HG03196 (cell line): ENCODE measurements around the gene CARD14.
"Not testable (repeated sequence)": the region's sequence is repeated elsewhere in the genome, so short reads cannot be mapped to it uniquely, and the experiment has no call there.

ENCODE experiments used
- ATAC-seq: cut with Tn5 transposase; IDR thresholded peaks from one replicate; pipeline ENCODE4 v1.9.1; 2021; ENCODE audit not compliant: unreplicated experiment

The CARD14 gene

DNA sequence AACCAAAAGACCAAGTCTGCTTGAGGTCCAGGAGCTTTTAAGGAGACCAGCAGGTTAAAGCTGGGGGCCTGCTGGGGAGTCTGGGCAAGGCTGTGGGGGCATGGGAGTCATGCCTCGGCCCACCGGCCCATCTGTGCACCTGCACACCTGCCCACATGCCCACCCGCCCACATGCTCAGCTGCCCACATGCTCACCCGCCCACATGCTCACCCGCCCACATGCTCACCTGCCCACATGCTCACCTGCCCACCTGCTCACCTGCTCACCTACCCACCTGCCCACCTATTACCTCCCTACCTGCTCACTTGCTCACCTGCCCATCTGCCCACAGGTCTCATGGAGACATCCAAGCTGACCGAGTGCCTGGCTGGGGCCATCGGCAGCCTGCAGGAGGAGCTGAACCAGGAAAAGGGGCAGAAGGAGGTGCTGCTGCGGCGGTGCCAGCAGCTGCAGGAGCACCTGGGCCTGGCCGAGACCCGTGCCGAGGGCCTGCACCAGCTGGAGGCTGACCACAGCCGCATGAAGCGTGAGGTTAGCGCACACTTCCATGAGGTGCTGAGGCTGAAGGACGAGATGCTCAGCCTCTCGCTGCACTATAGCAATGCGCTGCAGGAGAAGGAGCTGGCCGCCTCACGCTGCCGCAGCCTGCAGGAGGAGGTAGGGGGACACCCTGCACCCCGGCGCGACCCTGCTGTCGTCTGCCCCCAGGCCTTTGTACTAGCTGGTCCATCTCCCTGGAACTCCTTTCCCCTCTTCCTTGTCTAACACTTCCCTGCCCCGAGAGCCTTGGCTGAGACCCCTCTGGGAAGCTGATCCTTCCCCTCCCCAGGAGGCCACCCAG is 14.0 kb downstream of the CARD14 start:
- ATAC-seq = no peak

- ATAC-seq = no peak
These were observed 14.5 kb downstream of the CARD14 start for GRCh38 chr17:80184423-80184714.

GRCh38 chr17:80185968-80186367 is 16.1 kb downstream of the CARD14 start:
- ATAC-seq = no peak

DNA sequence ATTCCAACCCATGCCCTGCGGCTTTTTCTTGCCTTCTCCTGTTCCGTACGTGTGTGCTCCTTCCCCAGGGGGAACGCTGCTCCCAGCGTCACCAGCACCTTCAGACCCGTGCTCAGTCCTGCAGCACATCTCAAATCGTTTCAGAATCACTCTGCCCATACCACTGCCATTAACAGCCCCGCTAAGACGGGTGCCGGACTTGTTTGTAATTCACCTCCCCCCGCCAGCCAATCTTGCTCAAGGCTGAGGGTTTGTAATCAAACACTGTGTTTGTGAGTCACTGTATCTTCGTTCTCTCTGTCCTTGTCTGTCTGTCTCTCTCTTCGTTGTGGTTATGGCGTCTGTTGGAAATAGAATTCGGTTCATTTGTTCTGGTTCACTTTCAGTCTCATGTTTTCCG is 17.3 kb downstream of the CARD14 start:
- ATAC-seq = no peak

DNA sequence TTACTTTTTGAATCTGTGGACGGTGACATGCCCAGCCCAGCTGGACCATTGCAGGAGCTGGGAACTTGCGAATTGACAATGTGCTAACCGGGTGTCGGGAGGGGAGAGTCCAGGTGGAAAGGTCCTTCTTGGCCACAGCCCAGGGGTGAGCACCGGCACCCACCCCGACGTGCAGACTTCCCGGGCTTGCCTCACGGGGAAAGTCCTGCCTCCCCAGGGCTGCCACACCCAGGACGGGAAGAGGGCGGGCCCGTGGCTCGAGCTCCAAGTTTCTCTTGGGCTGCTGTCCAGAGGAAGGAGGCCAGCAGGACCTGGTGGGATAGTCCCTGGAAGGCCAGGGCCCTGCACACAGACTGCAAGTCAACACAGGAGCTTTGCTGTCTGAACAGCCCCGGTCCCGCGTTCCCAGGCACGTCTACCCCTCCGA is 17.7 kb downstream of the CARD14 start:
- ATAC-seq = no peak

DNA sequence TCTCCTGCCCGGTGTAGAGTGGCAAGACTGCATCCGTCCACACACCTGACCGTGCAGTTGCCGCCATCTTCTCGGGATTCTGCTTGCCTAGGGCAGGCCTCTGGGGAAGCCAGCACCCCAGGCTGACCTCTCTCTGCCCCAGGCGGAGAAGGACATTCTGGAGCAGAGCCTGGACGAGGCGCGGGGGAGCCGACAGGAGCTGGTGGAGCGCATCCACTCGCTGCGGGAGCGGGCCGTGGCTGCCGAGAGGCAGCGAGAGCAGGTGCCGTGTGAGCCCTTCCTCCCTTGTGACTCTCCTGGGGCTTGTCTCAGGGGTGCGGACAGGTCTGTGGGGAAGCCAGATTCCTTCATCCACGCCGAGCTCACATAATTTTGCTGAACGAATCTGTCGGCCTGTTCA is 19.8 kb downstream of the CARD14 start:
- no peak for ATAC-seq

DNA sequence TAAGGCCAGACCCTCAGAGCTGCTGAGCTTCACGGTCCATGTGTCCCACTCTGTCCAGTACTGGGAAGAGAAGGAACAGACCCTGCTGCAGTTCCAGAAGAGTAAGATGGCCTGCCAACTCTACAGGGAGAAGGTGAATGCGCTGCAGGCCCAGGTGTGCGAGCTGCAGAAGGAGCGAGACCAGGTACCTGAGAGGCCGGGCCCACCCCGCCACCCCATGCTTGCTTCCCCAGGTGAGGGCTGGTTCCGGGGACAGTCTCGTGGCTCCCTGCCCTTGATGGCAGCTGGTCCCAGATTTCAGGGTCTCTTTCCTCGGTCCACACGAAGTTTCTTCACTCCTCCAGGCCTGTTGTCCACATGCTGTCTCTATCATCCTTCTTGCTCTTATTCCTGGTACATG is 20.9 kb downstream of the CARD14 start:
- no peak for ATAC-seq

DNA sequence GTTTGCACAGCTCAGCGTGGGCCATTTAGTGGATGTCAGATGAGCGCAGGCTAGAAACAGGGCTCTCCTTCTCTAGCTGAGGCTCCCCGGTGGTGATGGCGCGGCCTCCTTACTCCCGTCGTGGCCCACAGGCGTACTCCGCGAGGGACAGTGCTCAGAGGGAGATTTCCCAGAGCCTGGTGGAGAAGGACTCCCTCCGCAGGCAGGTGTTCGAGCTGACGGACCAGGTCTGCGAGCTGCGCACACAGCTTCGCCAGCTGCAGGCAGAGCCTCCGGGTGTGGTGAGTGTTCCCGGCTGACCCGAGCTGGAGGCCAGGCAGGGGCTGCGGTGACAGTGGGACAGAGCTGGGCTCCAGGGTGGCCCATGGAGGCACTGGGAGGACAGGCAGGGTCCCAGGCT is 21.4 kb downstream of the CARD14 start:
- ATAC-seq = no peak

- no peak for ATAC-seq
These were observed 22.2 kb downstream of the CARD14 start for GRCh38 chr17:80191865-80192661.

GRCh38 chr17:80195141-80195540 is 25.3 kb downstream of the CARD14 start:
- ATAC-seq = no peak

GRCh38 chr17:80195671-80196529 is 26.1 kb downstream of the CARD14 start:
- ATAC-seq = no peak

DNA sequence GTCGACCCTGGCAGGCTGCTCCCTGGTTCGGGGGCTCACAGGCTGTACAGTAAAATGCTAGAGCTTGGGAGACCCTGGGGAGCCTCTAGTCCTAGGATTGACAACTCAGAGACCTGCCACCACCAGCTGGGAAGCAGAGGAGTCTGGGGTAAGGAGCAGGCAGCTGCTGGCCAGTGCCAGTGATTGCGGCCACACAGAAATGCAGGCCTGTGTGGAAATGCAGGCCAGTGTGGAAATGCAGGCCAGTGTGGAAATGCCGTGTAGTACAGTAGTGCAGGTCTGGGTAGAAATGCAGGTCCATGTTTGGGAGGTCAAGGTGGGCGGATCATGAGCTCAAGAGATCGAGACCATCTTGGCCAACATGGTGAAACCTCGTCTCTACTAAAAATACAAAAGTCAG is 26.8 kb downstream of the CARD14 start:
- ATAC-seq = no peak

GRCh38 chr17:80198144-80198661 is 28.4 kb downstream of the CARD14 start:
- no peak for ATAC-seq

DNA sequence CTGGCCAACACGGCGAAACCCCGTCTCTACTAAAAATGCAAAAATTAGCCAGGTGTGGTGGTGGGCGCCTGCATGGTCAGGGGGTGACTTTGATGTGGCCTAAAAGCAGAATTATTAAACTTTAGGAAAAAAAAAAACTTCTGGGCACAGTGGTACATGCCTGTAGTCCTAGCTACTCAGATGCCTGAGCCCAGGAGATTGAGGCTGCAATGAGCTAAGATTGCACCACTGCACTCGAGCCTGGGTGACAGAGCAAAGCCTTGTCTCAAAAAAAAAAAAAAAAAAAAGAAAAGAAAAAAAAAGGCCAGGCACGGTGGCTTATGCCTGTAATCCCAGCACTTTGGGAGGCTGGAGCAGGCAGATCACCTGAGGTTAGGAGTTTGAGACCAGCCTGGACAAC is 29.5 kb downstream of the CARD14 start:
- ATAC-seq = not testable (repeated sequence)

DNA sequence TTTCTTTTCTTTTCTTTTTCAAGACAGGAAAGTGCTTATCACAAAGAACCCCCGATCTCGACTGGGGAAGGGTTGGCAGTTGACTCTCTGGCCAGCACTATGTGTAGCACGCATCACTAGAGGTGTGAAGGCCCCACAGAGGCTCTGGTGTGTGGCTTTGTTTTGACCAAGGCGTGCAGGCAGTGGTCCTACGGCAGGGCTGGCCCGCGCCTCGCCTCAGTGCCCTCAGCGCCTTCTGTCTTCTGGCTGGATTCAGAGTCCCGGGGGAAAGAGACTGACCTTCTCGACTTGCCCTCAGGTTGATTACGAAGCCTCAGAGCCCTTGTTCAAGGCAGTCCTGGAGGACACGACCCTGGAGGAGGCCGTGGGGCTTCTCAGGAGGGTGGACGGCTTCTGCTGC is 31.6 kb downstream of the CARD14 start:
- no peak for ATAC-seq

DNA sequence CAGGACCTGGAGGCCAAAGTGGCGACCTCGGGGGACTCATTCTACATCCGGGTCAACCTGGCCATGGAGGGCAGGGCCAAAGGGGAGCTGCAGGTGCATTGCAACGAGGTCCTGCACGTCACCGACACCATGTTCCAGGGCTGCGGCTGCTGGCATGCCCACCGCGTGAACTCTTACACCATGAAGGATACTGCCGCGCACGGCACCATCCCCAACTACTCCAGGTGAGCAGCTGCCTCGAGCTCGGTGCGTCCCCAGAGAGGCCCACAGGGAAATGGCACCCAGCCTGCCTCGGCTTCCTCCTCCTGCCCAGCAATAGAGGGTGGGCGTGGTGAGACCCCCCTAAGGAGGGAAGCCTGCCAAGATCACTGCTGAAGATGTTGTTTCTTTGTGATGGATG is 32.4 kb downstream of the CARD14 start:
- ATAC-seq = no peak

DNA sequence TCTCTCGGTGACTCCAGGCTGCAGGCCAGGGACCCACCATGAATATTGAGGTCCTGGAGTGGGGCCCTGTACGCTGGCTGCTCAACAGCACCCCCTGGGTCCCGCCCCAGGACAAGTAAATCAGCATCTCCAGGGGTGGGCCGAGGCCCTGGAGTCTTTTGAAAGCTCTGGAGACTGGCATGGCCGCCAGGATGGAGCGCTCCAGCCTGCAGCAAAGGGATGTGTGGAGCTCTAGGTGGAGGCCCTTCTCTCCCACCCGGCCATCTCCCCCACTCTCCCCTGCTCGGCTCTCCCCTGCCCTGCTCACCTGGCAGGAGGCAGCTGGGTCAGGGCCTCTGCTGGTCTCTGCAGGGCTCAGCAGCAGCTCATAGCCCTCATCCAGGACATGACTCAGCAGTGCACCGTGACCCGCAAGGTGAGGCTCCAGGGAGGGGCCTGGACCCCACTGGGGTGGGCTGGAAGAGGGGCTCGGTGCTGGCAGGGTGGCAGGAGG is 33.7 kb downstream of the CARD14 start:
- no peak for ATAC-seq

DNA sequence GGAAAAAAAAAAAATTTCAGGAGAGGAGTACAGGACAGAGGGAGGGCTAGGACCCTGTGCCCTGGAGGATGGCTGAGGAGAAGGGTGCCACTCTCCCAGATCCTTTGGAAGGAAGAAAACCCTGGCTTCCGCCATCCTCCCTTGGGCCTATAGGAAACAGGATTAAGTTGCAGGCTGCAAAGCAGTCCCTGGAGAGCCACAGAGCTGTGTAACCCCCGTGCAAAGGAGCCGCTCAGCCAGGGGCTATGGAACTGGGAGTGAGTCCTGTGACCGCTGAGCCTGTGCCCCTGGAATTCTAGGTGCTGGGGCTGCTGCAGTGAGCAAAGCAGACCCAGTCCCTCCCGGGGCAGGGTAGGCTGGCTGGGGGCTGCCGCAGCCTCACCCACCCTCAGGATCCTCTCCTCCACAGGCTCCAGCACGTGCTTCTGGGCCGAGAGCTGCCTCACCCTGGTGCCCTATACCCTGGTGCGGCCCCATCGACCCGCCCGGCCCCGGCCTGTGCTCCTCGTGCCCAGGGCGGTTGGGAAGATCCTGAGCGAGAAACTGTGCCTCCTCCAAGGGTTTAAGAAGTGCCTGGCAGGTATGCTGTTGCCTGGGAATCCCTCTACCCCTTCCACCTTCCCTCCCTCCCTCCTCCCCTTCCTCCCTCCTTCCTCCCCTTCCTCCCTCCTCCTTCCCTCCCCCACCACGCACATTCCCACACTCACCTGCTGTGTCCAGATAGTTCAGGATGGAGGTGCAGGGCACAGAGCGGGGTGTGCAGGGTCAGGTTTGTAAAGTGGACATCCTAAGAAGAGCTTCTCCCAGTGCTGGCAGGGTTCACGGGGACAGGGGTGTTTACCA is 35.0 kb downstream of the CARD14 start:
- ATAC-seq = no peak

GRCh38 chr17:80205811-80206210 is 36.0 kb downstream of the CARD14 start:
- no peak for ATAC-seq

GRCh38 chr17:80208050-80208449 is 38.2 kb downstream of the CARD14 start:
- ATAC-seq = no peak
